ENCODE measurements around the gene ARAP1.
A peak's percentile ranks its signal among the peaks of the same experiment; 100 is the strongest.

ARAP1 gene

GRCh38 chr11:72670041-72670440, 82.2 kb downstream of the ARAP1 start:
- POLR2A ChIA-PET: no interaction called here
- no peak for DNase-seq (ENCODE audit: extremely low spot score)
- TF ChIP-seq, protein P1, sequence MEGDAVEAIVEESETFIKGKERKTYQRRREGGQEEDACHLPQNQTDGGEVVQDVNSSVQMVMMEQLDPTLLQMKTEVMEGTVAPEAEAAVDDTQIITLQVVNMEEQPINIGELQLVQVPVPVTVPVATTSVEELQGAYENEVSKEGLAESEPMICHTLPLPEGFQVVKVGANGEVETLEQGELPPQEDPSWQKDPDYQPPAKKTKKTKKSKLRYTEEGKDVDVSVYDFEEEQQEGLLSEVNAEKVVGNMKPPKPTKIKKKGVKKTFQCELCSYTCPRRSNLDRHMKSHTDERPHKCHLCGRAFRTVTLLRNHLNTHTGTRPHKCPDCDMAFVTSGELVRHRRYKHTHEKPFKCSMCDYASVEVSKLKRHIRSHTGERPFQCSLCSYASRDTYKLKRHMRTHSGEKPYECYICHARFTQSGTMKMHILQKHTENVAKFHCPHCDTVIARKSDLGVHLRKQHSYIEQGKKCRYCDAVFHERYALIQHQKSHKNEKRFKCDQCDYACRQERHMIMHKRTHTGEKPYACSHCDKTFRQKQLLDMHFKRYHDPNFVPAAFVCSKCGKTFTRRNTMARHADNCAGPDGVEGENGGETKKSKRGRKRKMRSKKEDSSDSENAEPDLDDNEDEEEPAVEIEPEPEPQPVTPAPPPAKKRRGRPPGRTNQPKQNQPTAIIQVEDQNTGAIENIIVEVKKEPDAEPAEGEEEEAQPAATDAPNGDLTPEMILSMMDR (IDR thresholded peaks at IDR 0.05; ENCODE audit: control extremely low read depth, extremely low read depth, low read depth, missing control alignments): no peak
- CTCF ChIA-PET: interaction anchor here (2.4 to 8.0 kb wide), 2 partner anchors 12 to 65 kb away, joined by 8 to 117 read pairs; no protein-coding TSS in a partner anchor

- TF ChIP-seq, protein P1 (IDR thresholded peaks at IDR 0.05; ENCODE audit: control extremely low read depth, extremely low read depth, low read depth, missing control alignments): no peak
- DNase-seq (ENCODE audit: extremely low spot score): no peak
- ChIA-PET POLR2A (no interaction called here), CTCF (interaction anchor here (0.9 to 8.0 kb wide), 5 partner anchors 11 to 81 kb away, joined by 3 to 117 read pairs (median 6); no protein-coding TSS in a partner anchor)
Measured at GRCh38 chr11:72669527-72669926, 82.7 kb downstream of the ARAP1 start.

DNA sequence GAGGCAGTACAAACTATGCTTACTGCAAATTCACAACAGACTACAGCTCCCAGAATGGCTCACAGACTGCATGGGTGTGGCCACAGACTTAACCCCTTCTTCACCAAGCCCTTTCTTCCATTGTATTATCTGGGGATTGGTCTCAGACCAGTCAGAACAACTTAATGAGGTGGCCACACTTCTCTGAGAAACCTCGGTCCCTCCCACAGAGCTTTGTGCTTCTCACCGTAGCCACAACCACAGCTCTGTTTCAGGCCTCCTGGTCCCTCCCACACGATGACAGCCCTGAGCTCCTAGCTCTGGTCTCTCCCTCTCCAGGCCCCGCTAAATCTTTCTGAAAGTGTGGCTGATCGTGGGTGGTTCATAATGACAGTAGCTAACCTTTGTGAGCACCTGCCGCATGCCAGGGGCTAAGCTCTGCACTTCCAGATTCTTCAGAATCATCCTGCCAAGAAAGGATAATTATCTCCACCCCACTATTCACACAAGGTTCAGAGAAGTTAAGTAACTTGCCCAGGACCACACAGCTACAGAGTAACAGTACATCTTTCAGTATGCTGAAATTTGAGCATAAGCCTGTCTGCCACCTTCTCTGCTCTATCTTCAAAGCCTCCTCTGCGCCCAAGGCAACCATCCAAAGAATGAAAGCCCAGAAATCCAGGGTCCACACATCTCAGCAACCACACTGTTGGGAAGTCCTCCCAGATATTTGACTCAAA, 83.4 kb downstream of the ARAP1 start:
- POLR2A ChIA-PET: interaction anchor here (0.6 to 0.9 kb wide), 3 partner anchors 8 to 47 kb away, joined by 3 to 6 read pairs (median 3); no protein-coding TSS in a partner anchor
- TF ChIP-seq, protein P1 (IDR thresholded peaks at IDR 0.05; ENCODE audit: control extremely low read depth, extremely low read depth, low read depth, missing control alignments): no peak
- CTCF ChIA-PET: interaction anchor here (0.7 to 8.0 kb wide), 11 partner anchors 10 to 567 kb away, joined by 3 to 117 read pairs (median 4); no protein-coding TSS in a partner anchor
- peak; percentile 91 for DNase-seq (ENCODE audit: extremely low spot score)

DNA sequence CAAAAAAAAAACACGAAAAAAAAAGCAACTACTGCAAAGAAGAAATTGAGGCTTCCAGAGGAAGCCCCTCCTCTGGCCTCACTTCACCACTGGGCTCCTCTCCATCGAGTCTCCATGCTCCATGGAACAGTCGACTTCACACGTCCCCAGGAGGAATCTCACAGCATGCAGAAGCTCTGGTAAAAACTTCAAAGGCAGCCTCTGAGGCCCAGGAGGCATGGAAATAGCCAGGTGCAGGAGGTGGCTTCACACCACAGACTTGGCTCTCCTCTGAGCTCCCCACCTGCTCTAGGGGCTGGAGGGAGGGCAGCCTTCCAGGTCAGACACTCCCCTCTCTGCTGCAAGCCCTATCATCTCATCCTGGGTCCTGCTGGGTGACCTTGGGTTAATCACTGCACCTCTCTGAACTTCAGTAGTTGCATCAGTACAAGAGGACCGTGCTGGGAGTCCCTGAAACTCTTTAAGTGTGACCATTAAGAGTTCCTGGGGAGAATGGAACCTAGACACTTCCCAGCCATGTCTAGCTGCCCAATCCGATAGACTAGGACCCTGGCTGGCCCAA, 86.2 kb downstream of the ARAP1 start:
- TF ChIP-seq, protein P1 (IDR thresholded peaks at IDR 0.05; ENCODE audit: control extremely low read depth, extremely low read depth, low read depth, missing control alignments): no peak
- ChIA-PET POLR2A (no interaction called here), CTCF (interaction anchor here (1.2 to 8.0 kb wide), 2 partner anchors 16 to 235 kb away, joined by 3 to 117 read pairs; no protein-coding TSS in a partner anchor)
- no peak for DNase-seq (ENCODE audit: extremely low spot score)

DNA sequence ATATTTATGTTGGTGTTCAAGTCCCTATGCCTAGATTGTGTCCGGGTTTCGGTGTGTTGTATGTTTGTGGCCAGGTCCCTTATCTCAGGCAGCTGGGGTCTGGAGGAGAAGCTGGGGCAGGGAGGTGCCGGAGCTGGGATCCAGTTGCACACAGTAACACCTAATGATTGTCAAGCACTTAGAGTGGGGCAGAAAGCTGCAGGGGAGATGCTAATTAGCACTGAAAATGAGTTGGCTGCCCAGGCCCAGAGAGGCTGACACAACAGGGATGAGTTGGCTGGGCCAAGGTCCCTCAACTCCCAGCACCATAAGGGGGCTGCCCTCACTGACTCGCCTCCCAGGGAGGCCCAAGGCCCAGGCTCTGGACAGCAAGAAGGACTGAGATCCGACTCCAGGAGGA, 90.2 kb downstream of the ARAP1 start:
- CTCF ChIA-PET: no interaction called here
- TF ChIP-seq, protein P1 (IDR thresholded peaks at IDR 0.05; ENCODE audit: control extremely low read depth, extremely low read depth, low read depth, missing control alignments): no peak
- DNase-seq (ENCODE audit: extremely low spot score): no peak
- POLR2A ChIA-PET: no interaction called here

DNA sequence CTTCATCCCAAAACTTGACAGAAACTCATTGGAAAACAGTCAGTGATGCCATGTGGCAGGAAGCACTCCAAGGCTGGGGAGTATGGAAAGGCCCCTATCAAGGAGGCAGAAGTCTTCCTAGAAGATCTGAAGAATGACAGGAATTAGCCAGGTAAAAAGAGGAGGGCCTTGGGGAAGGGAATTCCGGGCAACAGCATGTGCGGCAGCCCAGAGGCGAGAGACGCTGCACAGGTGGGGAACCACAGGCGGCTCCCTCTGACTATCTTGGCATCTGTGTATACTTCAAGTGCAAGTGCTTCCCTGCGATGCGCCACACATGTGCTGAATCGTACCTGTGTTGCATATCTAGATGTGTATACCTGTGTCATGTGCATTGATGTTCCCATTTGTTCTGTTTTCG, 90.7 kb downstream of the ARAP1 start:
- TF ChIP-seq, protein P1 (IDR thresholded peaks at IDR 0.05; ENCODE audit: control extremely low read depth, extremely low read depth, low read depth, missing control alignments): no peak
- ChIA-PET POLR2A (no interaction called here), CTCF (interaction anchor here (1.5 kb wide), 1 partner anchor 23 kb away, joined by 7 read pairs; no protein-coding TSS in a partner anchor)
- DNase-seq (ENCODE audit: extremely low spot score): no peak

Measured in GM10248 (cell line).